Inferior parietal cortex (tissue), 1 donor: ENCODE results near the gene NHSL2.
"Not testable (repeated sequence)": the region's sequence is repeated elsewhere in the genome, so short reads cannot be mapped to it uniquely, and the experiment has no call there.

ENCODE experiments used
- DNase-seq: peaks from one replicate; pipeline ENCODE4 v3.0.0-alpha.2; 2016; ENCODE audit errors: extremely low spot score

NHSL2 gene

GRCh38 chrX:71910643-71910985 is at the start of gene NHSL2:
Gene NHSL2 (plus strand): TSS chrX:71910845.
- DNase-seq = no peak

- no peak for DNase-seq
Measured at GRCh38 chrX:71867680-71868079, 43.0 kb upstream of the NHSL2 start.

DNA sequence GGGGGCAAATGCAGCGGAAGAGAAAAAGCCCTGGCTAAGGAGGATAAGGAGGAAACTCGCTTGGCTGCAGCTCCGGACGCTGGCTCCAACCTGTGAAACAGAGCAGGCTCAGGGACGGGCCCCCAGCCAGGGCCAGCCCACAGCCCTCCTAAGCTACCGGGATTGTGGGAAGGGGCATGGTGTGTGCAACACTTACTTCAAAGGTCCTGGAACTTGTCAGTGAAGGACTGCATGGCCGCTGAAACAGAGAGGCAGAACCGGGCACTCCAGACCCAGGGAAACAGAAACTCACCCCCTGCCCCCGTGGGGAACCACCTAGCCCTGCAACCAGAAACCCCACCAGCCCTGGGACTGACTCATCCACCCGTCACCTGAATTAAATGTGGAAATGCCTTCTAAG is 41.1 kb upstream of the NHSL2 start:
- not testable (repeated sequence) for DNase-seq

DNA sequence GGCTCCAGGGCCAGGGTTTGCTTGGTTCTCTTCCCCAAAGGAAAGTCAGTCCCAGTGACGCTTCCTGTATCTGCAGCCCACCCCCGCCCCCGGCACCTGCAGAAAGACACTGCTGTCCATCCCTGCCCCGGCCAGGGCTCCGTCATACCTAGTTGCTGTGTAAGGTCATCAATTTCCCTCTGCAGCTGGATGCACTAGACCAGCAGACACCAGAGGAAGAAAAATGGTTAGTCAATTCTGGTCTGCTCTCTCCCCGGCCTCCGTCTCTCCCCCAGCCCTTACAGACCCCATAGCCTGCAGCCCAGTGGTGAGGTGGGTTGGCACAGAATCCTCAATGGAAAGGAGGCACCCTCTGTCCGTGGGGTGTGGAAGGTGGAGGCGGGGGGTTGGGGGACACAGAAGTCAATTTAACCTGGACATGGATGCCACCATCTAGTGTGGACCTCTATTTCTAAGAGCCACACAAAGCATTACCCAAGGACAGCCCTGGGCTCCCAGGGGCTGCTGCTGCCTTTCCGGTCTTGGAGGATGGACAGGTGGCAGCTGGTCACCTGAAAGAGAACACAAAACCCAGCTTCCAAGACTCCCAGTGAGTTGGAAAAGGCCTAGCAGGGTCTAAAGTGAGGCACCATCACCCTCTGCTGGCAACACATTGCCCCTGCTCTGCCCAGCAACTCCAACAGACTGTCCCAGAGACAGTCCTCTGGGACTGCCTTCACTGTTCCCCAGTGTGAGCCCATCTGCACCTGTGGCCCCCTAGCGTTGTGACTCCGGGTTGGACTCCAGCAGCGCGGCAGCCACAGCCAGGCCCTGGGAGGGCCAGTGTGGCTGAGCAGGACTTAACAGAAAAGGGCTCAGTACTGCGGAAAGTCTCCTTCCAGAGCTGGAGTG is 40.2 kb upstream of the NHSL2 start:
- DNase-seq = peak; percentile 4

GRCh38 chrX:71871367-71871766 is 39.3 kb upstream of the NHSL2 start:
- no peak for DNase-seq

DNA sequence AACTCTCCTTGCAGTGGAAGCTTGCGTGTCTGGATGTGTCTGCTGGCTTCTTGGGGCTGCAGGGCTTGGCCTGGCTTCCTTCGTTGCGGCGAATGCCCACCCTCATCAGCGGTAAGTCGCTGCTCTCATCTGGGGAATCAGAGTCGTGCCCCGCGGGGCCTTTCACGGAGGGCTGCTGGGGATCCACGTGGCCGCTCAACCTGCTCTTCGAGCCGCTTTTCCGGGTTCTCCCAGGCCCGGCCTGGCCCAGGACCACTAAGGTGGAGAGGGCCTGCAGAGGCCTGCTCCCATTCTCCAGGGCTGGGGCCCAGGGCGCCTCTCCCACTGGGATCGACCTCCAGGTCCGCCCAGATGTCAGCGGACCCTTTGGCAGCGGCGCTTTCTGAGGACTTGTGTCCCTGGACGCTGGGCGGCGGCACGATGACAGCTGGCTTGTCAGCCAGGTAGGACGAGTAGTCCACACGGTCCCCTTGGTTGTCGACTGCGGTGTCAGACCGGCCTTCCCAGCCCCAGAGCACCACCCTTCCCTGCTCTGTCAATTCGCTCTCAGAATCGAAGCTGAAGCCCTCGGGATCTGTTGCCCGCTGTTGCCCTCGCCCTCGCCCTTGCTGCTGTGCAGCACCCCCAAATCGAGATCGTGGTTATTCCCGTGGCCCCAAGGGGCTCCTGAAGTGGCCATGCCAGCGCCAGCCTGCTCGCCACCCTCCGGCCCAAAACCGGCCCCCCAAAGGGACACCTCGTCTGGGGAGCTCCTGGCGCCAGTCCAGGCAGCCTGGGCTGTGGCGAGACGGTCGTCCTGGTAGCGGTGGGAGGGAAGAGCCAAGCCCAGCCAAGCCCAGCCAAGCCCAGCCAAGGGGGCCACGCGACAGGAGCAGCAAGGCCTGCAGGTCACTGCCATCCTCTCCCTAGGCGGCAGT is 37.8 kb upstream of the NHSL2 start:
- DNase-seq = no peak

GRCh38 chrX:71873459-71873833 is 37.2 kb upstream of the NHSL2 start:
- DNase-seq = no peak

GRCh38 chrX:71876841-71877240 is 33.8 kb upstream of the NHSL2 start:
- not testable (repeated sequence) for DNase-seq

DNA sequence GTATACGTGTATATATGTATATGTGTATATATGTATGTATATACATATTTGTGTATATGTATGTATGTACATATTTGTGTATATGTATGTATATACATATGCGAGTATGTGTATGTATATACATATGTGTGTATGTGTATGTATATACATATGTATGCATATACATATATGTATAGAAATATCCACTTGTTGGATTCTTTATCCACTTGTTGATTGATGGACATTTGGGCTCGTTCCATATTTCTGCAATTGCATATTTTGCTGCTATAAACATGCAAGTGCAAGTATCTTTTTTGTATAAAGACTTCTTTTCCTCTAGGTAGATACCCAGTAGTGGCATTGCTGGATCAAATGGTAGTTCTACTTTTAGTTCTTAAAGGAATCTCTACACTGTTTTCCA is 25.5 kb upstream of the NHSL2 start:
- DNase-seq = no peak

GRCh38 chrX:71895607-71896006 is 15.0 kb upstream of the NHSL2 start:
- DNase-seq = no peak

DNA sequence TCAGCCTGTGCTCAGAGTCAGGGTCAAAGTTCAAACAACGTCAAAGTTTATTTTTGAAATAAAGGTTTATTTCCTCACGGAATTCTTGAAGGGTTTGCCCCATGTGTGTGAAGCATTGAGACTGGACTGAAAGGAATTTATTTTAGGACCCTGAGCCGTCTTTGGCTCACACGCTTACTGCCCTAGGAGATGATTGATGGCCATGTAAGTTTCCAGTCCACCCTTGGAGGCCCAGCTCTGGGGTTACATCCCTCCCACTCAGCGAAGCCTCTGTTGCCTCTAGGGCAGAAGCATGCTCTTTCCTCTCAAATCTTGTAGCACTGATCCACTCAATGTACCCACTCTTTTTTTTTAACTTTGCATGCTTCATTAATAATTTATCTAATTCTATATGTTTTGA is 4.5 kb upstream of the NHSL2 start:
- DNase-seq = no peak

GRCh38 chrX:71908387-71908786 is 2.3 kb upstream of the NHSL2 start:
- DNase-seq = no peak

- DNase-seq = no peak
Measured at GRCh38 chrX:71909956-71910355, 689 bp upstream of the NHSL2 start.

- DNase-seq = no peak
Measured at GRCh38 chrX:71910986-71911730, 513 bp downstream of the NHSL2 start.

GRCh38 chrX:71911731-71912050 is 1.0 kb downstream of the NHSL2 start:
- DNase-seq = no peak

- DNase-seq = no peak
Measured at GRCh38 chrX:71912156-71912555, 1.5 kb downstream of the NHSL2 start.

DNA sequence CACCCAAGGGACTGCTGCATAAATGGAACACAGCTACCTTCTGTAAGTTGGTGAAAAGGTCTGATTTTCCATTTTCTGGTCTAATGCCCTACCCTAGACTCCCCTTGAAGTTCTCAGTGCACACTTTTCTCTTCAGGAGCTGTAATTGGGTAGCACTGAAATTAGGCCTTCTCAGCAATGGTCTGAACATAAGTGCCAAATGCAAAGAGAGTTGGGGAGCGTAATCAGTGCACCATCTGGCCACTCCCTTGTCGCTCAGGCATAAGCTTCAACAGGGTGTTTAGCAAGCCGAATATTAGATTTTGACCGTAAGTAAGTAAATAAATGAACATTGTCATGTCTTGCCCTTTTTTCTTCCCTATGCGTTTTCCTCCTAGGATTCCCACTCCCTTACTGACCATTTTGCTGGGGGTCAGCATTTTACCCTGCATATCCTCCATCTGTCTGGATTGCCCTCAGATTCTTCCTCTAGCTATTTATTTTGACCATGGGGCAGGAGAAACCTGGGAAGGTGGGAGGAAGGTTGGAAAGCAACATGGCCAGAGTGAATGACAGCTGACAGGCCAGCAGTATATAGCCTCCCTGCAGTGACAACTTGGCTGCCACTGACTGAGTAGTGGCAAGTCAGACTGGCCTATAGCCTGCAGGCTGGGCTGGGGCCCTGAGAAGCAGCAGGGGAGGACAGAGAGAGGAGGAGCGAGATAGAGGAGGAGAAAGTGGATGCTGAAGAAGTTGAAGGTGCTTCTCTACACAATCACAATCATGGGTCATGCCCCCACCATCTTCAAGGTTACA is 2.7 kb downstream of the NHSL2 start:
- no peak for DNase-seq

GRCh38 chrX:71917621-71918343 is 7.1 kb downstream of the NHSL2 start:
- no peak for DNase-seq

DNA sequence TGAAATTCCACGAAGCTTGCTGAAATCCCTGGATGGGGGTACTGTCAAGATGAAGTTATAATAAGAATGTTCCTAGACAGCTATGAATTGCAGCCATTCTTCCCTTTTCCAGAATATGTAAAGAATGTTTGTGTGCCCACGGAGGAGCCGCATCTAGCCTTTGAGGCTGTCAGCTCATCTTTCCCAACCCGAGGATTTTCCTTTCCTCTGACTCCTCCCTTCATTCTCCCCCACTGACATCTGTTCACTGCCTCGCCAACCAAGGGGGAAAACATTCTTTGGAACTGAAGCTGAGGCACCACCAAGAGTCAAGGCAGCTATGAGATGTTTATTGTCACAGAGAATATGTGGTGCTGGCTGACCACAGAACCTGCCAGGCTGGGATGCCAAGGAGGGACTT is 8.8 kb downstream of the NHSL2 start:
- DNase-seq = no peak

DNA sequence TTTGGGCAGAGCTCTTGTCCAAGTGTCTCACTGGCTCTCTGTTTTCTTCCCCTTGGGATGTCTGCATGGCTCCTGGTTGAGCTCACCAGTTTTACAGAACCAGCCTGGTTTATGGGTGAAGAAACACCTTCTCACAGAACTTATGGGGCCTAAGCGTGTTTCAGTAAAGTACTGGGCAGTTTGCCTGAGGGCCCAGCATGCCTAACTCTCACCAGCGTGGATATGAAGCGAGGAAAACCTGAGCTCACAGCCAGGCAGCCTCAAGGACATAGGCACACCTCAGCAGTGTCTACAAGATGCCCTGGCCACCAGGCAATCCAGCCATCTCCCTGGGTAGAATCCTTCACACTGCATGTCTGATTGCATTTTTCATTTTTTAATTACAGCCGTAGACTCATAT is 9.2 kb downstream of the NHSL2 start:
- no peak for DNase-seq

DNA sequence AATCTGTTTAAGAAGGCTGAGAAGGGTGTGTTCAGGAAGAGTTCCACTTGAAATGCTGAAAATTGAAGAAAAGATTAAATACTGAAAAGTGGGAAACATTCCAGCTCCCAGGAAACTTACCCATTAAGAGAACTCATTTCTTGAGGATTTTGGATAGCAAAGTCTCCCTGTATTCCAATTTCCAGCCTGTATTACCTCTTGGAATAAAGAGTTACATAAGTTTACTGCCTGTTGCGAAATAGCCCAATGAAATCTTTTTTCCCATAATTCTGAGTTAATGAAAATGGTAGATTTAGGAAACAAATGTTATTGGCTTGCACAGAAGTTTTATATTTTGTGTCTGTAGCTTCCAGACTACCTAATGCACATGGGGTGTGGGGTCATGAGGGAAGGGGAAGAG is 12.0 kb downstream of the NHSL2 start:
- no peak for DNase-seq
